Stomach (tissue), 9 donors: ENCODE data around the gene ARAP3. TPM values are rescaled to one million over a fixed set of nuclear protein-coding genes. Genes with fewer than 3 reads are reported as not detected.

Experiments used
- DNase-seq, 2 donors: peaks; one replicate each; pipeline versions ENCODE4 v3.0.0 to v3.0.0-alpha.2; 2013 to 2019
- H3K27ac ChIP-seq, 5 donors: fragments of 200-600 bp in 4 of 5; sonication (generic) in 4 of 5; one replicate each; pipeline ENCODE4 v1.5.1; 2013 to 2019; ENCODE audit warnings: mild to moderate bottlenecking in 1 of 5, moderate library complexity in 1 of 5
- H3K27me3 ChIP-seq, 3 donors: fragments of 200-600 bp; sonication (generic); one replicate each; pipeline ENCODE4 v1.5.1; 2017 to 2019; ENCODE audit warnings: mixed run types in 1 of 3
- H3K36me3 ChIP-seq, 4 donors: fragments of 200-600 bp; sonication (generic); 1 replicate in 3 of 4; 2 replicates in 1 of 4; pipeline ENCODE4 v1.5.1; 2016 to 2019
- H3K4me1 ChIP-seq, 4 donors: fragments of 200-600 bp; sonication (generic); one replicate each; pipeline ENCODE4 v1.5.1; 2016 to 2019
- H3K4me3 ChIP-seq, 4 donors: fragments of 200-600 bp; sonication (generic) in 3 of 4; one replicate each; pipeline ENCODE4 v1.5.1; 2016 to 2019; ENCODE audit warnings: mild to moderate bottlenecking in 1 of 4
- H3K9me3 ChIP-seq, 4 donors: fragments of 200-600 bp; sonication (generic); one replicate each; pipeline ENCODE4 v1.5.1; 2016 to 2019
- EP300 ChIP-seq: sonication (generic); formaldehyde crosslinking; IDR thresholded peaks from one replicate; pipeline ENCODE4 v1.6.1; 2017; ENCODE audit warnings: antibody characterized with exemption
- POLR2A ChIP-seq, 4 donors: fragments of 450-650 bp; IDR thresholded peaks; one replicate each; pipeline ENCODE4 v1.6.1; 2016; ENCODE audit warnings: antibody characterized with exemption in 4 of 4, control low read depth in 2 of 4, mild to moderate bottlenecking in 1 of 4, moderate library complexity in 1 of 4
- POLR2AphosphoS5 ChIP-seq, 3 donors: sonication (generic); formaldehyde crosslinking; IDR thresholded peaks; one replicate each; pipeline ENCODE4 v1.6.1; 2016; ENCODE audit warnings: antibody characterized with exemption in 3 of 3
- WGBS, 5 donors: extraction: QIAGEN DNeasy Blood & Tissue Kit in 3 of 5; methylation state at CpG; one replicate each; pipeline versions ENCODE4 v1.1.5 to v1.1.7; 2013 to 2018; 5-methylcytosine and 5-hydroxymethylcytosine counted together
- intact Hi-C: fragments of 100-400 bp; cut with DNase I; formaldehyde crosslinking; loops from one replicate; pipeline ENCODE4 v1.15.1; 2023; ENCODE audit warnings: low total_unique reads
- polyA plus RNA-seq, 3 donors: library from polyadenylated mRNA; stranded (reverse); fragments of 200-250 nt; gene quantifications; one replicate each; pipeline ENCODE4 v1.2.3, GENCODE V29; 2013
- total RNA-seq, 5 donors: library from RNA; depleted of rRNA; stranded (reverse); fragments of >200 nt; gene quantifications; one replicate each; pipeline versions ENCODE4 v1.1.0 to v1.2.3, GENCODE V29; 2014 to 2016
- TF ChIP-seq, protein P1 (sequence below), 7 experiments: fragments of 450-650 bp in 4 of 7; fragments of 200-600 bp in 3 of 7; sonication (generic) in 3 of 7; IDR thresholded peaks; one replicate each; pipeline ENCODE4 v1.5.1; 2016 to 2019; ENCODE audit warnings: antibody characterized with exemption in 7 of 7, control low read depth in 2 of 7, mild to moderate bottlenecking in 1 of 7
- donor health status: healthy with polysubstance abuse.
- donor health status: Bipolar disorder and iron deficiency.
- donor health status: healthy.

The ARAP3 gene
- total and polyA plus RNA-seq, 8 donors = 2.3 to 11.9 (median 5.6) TPM

DNA sequence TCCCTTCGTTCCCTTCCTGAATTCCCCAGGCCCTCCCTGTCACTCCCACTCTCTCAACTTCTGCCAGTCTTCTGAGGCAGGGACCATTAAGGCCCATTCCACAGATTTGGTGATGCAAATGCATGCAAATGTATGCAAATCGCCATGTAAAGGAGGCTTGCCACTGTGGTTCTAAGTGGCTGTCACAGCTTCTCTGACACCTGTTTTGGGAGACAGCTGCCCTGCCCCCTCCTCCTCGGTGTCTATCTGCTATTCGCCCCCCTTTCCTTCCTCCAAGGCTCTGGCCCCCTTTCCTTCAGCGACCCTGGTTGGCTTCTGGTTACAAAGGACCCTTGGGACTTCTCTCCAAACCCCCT lies 10.5 kb upstream of the ARAP3 start:
- H3K27ac ChIP-seq = no peak overlapping the region
- no peak for DNase-seq
- H3K9me3 ChIP-seq = no peaks in the 10 kb centered on the region
- H3K27me3 ChIP-seq = peaks cover 0 to 46% (median 0%) of the 10 kb centered on the region in 3 donors
- H3K4me3 ChIP-seq = peak overlapping the region; percentile 26 to 41 (median 31)
- 17 to 27% (median 25%) methylated on average over 5 of the region's 5 CpGs for whole genome bisulfite sequencing, 5 donors
- TF ChIP-seq, protein P1, sequence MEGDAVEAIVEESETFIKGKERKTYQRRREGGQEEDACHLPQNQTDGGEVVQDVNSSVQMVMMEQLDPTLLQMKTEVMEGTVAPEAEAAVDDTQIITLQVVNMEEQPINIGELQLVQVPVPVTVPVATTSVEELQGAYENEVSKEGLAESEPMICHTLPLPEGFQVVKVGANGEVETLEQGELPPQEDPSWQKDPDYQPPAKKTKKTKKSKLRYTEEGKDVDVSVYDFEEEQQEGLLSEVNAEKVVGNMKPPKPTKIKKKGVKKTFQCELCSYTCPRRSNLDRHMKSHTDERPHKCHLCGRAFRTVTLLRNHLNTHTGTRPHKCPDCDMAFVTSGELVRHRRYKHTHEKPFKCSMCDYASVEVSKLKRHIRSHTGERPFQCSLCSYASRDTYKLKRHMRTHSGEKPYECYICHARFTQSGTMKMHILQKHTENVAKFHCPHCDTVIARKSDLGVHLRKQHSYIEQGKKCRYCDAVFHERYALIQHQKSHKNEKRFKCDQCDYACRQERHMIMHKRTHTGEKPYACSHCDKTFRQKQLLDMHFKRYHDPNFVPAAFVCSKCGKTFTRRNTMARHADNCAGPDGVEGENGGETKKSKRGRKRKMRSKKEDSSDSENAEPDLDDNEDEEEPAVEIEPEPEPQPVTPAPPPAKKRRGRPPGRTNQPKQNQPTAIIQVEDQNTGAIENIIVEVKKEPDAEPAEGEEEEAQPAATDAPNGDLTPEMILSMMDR (IDR thresholded peaks at IDR 0.05) = no peak
- TF ChIP-seq POLR2AphosphoS5 (IDR thresholded peaks at IDR 0.05) (no peak), EP300 (no peak), POLR2A (IDR thresholded peaks at IDR 0.05) (no peak)
- peaks cover 9 to 15% (median 12%) of the 10 kb centered on the region in 4 donors for H3K4me1 ChIP-seq
- H3K36me3 ChIP-seq = no peaks in the 10 kb centered on the region
- intact Hi-C loops = loop anchor here (5.0 kb wide), 1 partner anchor 265 kb away; the partner anchor contains the start of gene PCDH12

DNA sequence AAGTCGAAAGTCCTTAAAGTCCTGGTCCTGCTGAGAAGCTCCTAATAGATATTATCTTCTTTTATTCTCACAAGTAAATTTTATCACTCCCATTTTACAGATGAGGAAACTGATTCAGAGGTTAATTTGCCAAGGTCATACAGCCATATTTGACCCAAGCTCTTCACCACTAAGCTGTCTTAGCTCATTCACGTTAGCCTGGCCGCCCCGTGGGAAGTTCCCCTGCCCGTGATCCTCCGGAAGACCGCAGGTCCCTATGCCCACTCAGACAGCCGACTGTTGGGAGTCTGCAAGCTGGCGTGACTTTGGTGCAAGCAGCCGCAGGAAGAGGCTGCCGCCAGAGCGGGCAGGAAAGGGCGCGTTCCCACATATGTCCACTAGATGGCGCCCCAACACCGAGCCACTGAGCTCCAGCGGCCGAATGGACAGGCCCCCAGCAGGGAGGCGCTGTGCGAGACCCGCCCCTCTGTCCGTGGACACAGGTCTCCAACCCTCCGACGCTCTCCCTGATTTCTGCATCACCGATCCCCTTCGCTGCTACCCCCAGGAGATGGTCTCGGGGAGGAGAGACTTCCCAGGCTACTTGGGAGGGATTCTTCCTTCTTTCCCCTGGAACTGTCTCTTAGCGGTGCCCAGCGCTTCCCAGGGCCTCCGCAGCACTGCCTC lies 10.0 kb upstream of the ARAP3 start:
- Histone ChIP-seq H3K9me3 (no peaks in the 10 kb centered on the region), H3K27ac (no peak overlapping the region), H3K27me3 (peaks cover 0 to 40% (median 0%) of the 10 kb centered on the region in 3 donors), H3K4me3 (peak overlapping the region; percentile 26 to 41 (median 31)), H3K4me1 (peaks cover 9 to 15% (median 12%) of the 10 kb centered on the region in 4 donors), H3K36me3 (no peaks in the 10 kb centered on the region)
- 2 to 4% (median 3%) methylated on average over 22 to 30 of the region's 30 CpGs for WGBS, 5 donors
- intact Hi-C loops = loop anchor here (5.0 kb wide), 1 partner anchor 265 kb away; the partner anchor contains the start of gene PCDH12
- no peak for TF ChIP-seq EP300
- no peak for TF ChIP-seq POLR2A (IDR thresholded peaks at IDR 0.05)
- peak in 1 of 3 donors; percentile 57 for TF ChIP-seq POLR2AphosphoS5 (IDR thresholded peaks at IDR 0.05)
- TF ChIP-seq, protein P1 (IDR thresholded peaks at IDR 0.05) = peak in 6 of 7 experiments; percentile 63 to 99 (median 98)
- DNase-seq = peak; percentile 91 to 95

DNA sequence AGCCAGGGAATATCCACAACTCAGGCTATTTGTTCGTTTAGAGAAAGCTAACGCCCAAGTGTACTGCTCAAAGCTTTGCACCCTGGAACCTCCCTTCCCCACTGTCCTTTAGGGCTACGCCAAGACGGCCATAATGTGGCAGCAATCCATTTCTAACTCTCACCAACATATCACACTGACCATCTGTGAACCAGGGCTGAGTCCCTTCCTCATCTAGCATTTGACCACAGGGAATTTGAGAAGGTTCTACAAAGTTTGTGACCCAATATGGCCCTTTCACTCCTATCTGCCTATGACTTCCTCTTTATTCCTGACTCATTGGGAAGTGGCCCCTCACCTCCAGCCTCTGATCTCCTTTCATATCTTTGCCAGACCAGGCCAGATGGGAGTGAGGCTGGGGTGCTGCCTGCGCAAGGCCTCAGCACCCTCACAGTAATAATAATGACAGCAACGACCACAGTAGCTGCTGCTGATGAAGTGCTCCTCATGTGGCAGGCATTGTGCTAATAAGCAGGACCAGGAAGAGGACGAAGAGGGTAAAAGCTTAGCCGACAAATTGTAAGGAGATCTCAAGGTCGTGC lies 9.3 kb upstream of the ARAP3 start:
- no peak overlapping the region for H3K4me3 ChIP-seq
- peaks cover 0 to 36% (median 0%) of the 10 kb centered on the region in 3 donors for H3K27me3 ChIP-seq
- H3K4me1 ChIP-seq = peaks cover 9 to 15% (median 12%) of the 10 kb centered on the region in 4 donors
- 69 to 77% (median 77%) methylated on average over 9 of the region's 9 CpGs for WGBS, 5 donors
- intact Hi-C loops = loop anchor here (5.0 kb wide), 1 partner anchor 266 kb away; the partner anchor contains the start of gene PCDH12
- no peak for DNase-seq
- no peak overlapping the region for H3K27ac ChIP-seq
- TF ChIP-seq, protein P1 (IDR thresholded peaks at IDR 0.05) = no peak
- TF ChIP-seq POLR2A (IDR thresholded peaks at IDR 0.05) (no peak), EP300 (no peak), POLR2AphosphoS5 (IDR thresholded peaks at IDR 0.05) (no peak)
- no peaks in the 10 kb centered on the region for H3K9me3 ChIP-seq
- no peaks in the 10 kb centered on the region for H3K36me3 ChIP-seq

DNA sequence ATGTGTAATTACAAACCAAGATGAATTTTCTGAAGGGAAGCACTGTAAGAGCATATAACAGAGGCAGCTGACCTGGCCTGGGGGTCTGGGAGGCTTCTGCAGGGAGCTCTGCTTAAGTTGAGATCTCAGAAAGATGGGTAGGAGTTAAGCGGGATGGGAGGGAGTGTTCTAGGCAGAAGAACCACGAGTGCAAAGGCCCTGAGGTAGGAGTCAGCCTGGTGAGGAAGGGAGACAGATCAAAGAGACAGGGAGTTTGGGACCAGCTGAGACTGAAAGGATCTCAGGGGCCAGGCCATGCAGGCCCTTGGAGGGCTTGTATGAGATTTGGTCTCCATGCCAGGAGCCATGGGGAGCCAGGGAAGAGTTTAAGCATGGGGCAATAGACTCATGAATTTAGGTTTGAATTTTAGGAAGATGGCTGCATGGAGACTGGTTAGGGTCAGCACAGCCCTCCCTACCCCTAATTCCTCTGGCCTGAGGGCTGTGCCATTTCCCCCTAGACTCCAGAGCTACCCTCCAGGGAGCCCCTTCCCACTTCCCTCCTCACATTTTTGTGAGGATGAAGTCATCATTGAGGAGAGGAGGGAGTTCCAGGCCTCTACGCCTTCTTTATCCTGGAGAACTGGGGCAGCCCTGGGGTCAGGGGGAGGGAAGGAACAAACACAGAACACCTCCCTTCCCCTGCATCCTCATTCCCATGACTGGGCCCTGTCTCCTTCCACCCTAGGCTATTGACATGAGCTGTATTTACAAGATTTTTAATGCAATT lies 4.8 kb upstream of the ARAP3 start:
- Histone ChIP-seq H3K4me3 (no peak overlapping the region), H3K4me1 (peaks cover 11 to 21% (median 13%) of the 10 kb centered on the region in 4 donors), H3K9me3 (no peaks in the 10 kb centered on the region), H3K27me3 (peaks cover 0 to 18% (median 0%) of the 10 kb centered on the region in 3 donors), H3K36me3 (no peaks in the 10 kb centered on the region), H3K27ac (no peak overlapping the region)
- no peak for DNase-seq
- intact Hi-C loops = no loop called here
- 76 to 85% (median 83%) methylated on average over 3 of the region's 3 CpGs for WGBS, 5 donors
- TF ChIP-seq POLR2A (IDR thresholded peaks at IDR 0.05) = no peak
- no peak for TF ChIP-seq EP300
- TF ChIP-seq, protein P1 (IDR thresholded peaks at IDR 0.05) = no peak
- TF ChIP-seq POLR2AphosphoS5 (IDR thresholded peaks at IDR 0.05) = no peak
